ENCODE measurements around the gene NR4A2.

- TF ChIP-seq CTCF (conservative IDR thresholded peaks at IDR 0.05; ENCODE audit: low read length) (no peak), EZH2phosphoT487 (IDR thresholded peaks at IDR 0.05; ENCODE audit: borderline replicate concordance, low read depth, low read length) (no peak)
These were observed 10.4 kb downstream of the NR4A2 start for GRCh38 chr2:156322051-156322685.
